HS-5 (cell line): ENCODE data around the gene ARHGEF37.

Source experiments
- DNase-seq: peaks from one replicate; pipeline ENCODE4 v3.0.0-alpha.2; 2012; ENCODE audit warnings: low read depth

Gene ARHGEF37

GRCh38 chr5:149600932-149601331 lies 19.6 kb downstream of the ARHGEF37 start:
- DNase-seq = no peak

- DNase-seq = no peak
Measured at GRCh38 chr5:149603210-149603609, 21.9 kb downstream of the ARHGEF37 start.

- no peak for DNase-seq
Measured at GRCh38 chr5:149603920-149604319, 22.6 kb downstream of the ARHGEF37 start.

GRCh38 chr5:149604321-149604720 lies 23.0 kb downstream of the ARHGEF37 start:
- DNase-seq = no peak

- DNase-seq = no peak
Measured at GRCh38 chr5:149605354-149605997, 24.2 kb downstream of the ARHGEF37 start.

GRCh38 chr5:149605998-149606724 lies 24.9 kb downstream of the ARHGEF37 start:
- peak; percentile 82 for DNase-seq

GRCh38 chr5:149608936-149609545 lies 27.7 kb downstream of the ARHGEF37 start:
- DNase-seq = no peak

- DNase-seq = no peak
Measured at GRCh38 chr5:149609640-149610219, 28.4 kb downstream of the ARHGEF37 start.

GRCh38 chr5:149610589-149611255 lies 29.4 kb downstream of the ARHGEF37 start:
- DNase-seq = no peak

GRCh38 chr5:149611326-149611725 lies 30.0 kb downstream of the ARHGEF37 start:
- DNase-seq = no peak

GRCh38 chr5:149614034-149614907 lies 33.0 kb downstream of the ARHGEF37 start:
- no peak for DNase-seq

GRCh38 chr5:149615976-149616375 lies 34.7 kb downstream of the ARHGEF37 start:
- no peak for DNase-seq

- DNase-seq = no peak
Measured at GRCh38 chr5:149616727-149617285, 35.5 kb downstream of the ARHGEF37 start.

- no peak for DNase-seq
Measured at GRCh38 chr5:149617760-149618306, 36.5 kb downstream of the ARHGEF37 start.

GRCh38 chr5:149618581-149619248 lies 37.4 kb downstream of the ARHGEF37 start:
- no peak for DNase-seq

GRCh38 chr5:149621415-149622098 lies 40.3 kb downstream of the ARHGEF37 start:
- DNase-seq = no peak

GRCh38 chr5:149622466-149622865 lies 41.2 kb downstream of the ARHGEF37 start:
- no peak for DNase-seq

- no peak for DNase-seq
Measured at GRCh38 chr5:149623473-149623872, 42.2 kb downstream of the ARHGEF37 start.

- no peak for DNase-seq
Measured at GRCh38 chr5:149627070-149627469, 45.8 kb downstream of the ARHGEF37 start.

- no peak for DNase-seq
Measured at GRCh38 chr5:149628221-149628620, 46.9 kb downstream of the ARHGEF37 start.
